ENCODE data around the gene GNAT1.
"Not testable (repeated sequence)": the region's sequence is repeated elsewhere in the genome, so short reads cannot be mapped to it uniquely, and the experiment has no call there.

The GNAT1 gene

GRCh38 chr3:50222169-50222528 is 30.7 kb downstream of the GNAT1 start:
- DNase-seq (ENCODE audit: low spot score), result no peak

DNA sequence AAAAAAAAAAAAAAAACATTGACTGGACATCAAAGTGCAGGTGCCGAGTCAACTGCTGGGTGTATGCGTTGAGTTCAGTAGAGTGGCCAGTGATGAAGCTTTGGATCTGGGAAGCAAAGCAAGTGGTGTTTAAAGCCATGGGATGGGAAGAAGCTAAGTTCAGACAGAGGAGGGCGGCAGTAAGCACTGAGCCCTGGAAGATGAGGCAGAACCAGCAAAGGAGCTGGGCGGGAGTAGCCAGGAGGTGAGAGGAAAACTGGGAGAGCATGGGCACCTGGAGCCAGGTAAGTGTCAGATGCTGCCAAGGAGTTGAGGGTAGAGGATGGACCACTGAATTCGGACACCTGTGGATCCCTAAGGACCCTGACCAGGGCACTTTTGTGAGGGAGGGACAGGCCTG is 33.2 kb downstream of the GNAT1 start:
- no peak for DNase-seq (ENCODE audit: low spot score)

DNA sequence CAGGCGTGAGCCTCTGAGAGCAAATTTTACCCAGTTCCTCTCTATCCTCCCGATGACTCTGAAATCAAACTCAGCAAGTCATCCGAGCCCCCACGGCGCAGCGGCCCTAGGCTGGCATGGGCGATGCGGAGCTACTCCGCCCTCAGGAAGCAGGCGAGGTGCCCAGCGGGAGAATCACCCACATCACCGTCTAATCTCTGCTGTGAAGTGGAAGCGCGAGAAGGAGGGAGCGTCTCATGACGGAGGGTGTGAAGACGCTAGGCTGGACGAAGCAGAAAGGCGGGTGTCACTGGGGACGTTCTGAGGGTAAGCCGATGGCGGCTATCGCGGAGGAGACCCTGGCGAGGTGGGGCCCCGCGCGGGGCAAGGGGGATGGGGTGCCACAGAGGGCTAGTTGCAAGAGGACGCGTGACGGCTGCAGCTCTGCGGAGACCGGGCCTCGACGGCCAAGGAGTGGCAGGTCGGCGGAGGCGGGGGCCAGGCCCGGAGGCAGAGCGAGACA is 35.5 kb downstream of the GNAT1 start:
- DNase-seq (ENCODE audit: low spot score), result peak; percentile 54

DNA sequence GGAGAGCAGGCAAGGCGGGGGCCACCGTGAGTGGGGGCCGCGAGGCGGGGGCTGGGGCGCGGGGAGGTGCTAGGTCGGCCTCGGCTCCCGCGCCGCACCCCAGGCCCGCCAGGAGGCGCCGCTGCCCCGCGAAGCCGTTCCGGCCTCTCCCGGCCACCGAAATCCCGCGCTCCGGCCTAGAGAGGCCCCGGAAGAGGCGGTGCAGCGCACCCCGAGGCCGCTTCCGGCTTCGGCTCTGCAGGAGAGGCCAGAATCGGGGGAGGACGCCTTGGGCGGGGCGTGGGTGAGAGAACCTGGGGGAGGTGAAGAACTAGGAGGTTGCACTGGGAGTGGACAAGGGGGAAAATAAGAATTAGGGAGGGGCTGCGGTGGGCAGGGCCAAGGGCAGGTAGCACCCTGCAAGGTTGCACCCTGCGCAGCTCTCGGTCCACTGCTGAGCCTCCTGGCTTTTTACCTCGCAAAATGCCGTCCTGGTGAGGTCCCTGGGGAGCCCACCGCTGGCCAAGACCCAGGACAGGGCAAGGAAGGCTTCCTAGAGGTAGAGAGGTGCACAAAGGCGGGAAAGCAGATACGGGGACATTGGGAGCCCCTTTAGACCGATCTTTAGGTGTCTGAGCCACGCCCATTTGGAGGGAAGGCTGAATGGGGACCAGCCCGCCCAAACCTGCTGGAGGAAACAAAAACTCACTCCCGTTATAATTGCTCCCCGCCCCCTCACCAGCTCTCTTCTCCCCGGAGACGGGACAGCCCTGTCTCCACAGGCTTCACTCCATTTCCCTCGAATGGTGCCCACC is 36.2 kb downstream of the GNAT1 start:
- peak; percentile 91 for DNase-seq (ENCODE audit: low spot score)

GRCh38 chr3:50228184-50228763 is 36.9 kb downstream of the GNAT1 start:
- DNase-seq (ENCODE audit: low spot score), result not testable (repeated sequence)

DNA sequence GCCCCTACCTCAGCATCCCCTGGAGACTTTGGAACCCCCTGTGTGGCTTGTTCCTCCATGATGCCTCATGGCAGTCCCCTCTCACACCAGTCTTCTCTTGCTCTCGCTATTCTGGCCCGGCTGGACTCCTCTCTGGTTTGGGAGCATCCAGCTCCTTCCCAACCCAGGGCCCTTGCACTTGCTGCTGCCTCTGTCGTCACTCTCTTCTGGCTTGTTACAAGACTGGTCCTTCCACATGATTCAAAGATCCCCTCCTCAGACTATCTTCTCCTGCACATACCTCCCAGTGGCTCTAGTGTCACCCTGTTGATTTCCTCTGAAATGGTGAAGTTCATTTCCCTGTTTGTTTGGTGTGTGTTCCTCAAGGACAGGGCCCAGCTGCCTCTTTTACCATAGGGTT is 38.1 kb downstream of the GNAT1 start:
- no peak for DNase-seq (ENCODE audit: low spot score)

- peak; percentile 31 for DNase-seq (ENCODE audit: low spot score)
These were observed 38.8 kb downstream of the GNAT1 start for GRCh38 chr3:50230104-50230793.

DNA sequence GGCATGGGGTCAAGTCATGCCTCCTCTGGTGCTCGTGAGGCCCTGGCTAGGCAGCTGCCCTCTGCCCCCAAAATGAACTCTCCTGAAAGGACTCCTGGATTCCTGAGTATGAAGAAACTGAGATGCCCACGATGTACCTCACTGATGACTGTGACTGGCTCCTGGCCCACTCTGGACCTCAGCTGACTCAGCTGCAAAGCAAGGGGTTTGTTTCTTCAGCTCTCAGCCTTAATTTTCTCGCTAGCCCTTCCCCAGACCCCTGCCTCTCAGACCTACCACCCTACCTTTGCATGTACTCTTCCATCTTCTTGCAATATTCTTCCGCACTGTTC is 39.4 kb downstream of the GNAT1 start:
- no peak for DNase-seq (ENCODE audit: low spot score)

GRCh38 chr3:50231581-50231980 is 40.2 kb downstream of the GNAT1 start:
- no peak for DNase-seq (ENCODE audit: low spot score)

- DNase-seq (ENCODE audit: low spot score), result no peak
These were observed 40.9 kb downstream of the GNAT1 start for GRCh38 chr3:50232303-50232702.

DNA sequence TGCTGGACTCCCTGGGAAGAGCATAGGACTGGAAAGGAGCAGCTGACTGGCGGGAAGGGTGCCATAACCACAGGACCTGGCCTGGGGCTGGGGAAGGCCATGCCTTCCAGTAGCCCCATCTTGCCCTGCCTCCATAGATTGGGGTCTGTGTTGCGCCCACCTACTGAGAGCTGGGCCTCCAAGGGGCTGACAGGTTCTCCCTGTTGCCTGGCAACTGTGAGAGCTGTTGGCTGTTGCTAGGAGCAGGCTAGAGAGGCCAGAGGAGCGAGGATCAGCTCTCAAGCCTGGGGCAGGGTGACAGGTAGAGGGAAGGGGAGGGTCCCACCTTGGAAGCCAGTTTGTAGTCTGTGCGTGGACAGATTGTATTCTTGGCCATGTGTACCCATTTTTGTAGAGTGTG is 41.8 kb downstream of the GNAT1 start:
- DNase-seq (ENCODE audit: low spot score), result no peak

DNA sequence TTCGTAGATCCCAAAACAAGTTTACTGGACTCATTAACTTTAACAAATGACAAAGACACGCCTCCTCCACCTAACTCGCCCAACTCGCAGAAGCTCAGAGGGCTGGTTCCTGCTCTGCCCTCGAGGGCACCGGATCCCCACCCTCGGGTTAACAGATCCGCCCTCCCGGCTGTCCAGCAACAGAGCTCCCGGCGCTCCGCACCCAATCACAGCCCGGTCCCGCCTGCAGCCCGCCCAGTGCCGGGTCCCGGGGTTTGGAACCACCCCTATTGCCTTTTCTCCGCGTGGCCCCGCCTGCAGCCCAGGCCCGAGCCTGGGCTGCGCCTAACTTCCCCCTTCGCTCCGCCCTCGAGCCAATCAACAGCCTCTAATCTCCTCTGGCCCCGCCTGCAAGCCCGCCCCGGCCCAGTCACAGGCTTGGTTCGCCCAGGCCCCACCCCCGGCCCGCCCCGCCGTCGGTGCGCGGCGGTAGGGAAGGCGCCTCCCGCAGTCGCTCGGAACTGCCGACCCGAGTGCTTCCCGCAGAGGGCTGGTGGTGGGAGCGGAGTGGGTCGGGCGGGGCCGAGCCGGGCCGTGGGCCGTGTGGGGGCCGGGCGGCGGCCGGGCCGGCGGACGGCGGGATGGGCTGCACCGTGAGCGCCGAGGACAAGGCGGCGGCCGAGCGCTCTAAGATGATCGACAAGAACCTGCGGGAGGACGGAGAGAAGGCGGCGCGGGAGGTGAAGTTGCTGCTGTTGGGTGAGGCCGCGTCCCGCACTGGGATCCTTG is 44.5 kb downstream of the GNAT1 start, which contains the start of gene GNAI2:
GNAI2 (plus strand) TSS at position 489 of the 768 bp plus-strand sequence; CDS start at position 621, 132 bp downstream.
- peak; percentile 99 for DNase-seq (ENCODE audit: low spot score)

DNA sequence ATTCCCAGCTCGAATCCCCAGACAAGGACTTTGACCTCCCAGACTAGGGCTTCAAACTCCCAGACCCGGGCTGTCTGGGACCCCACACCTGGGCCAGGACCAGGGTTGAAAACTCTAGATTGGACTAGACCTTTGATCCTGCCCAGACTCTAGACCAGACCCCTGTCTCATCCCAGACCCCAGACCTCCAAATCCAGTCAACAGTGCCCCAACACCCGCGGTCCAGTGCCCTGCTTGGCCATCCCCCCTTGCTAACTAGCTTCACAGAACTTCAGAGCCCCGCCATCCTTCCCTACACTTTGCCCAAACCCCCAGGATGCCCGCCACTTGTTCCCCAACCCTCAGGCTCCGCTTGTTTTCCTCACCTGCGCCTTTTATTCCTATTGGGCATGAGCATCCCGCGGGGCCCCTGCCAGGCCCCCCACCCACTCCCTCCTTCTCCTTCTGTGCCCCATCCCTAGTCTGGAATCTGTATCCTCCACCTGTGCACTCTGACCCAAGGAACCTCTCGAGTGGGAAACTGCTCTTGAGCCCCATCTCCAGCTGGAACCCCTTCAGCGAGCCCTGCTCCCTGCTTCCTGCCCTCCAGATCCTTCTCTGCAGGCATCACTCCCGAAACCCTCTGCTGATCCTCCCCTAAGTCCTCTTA is 45.2 kb downstream of the GNAT1 start:
- DNase-seq (ENCODE audit: low spot score), result no peak

GRCh38 chr3:50237133-50237651 is 45.8 kb downstream of the GNAT1 start:
- DNase-seq (ENCODE audit: low spot score), result peak; percentile 59

DNA sequence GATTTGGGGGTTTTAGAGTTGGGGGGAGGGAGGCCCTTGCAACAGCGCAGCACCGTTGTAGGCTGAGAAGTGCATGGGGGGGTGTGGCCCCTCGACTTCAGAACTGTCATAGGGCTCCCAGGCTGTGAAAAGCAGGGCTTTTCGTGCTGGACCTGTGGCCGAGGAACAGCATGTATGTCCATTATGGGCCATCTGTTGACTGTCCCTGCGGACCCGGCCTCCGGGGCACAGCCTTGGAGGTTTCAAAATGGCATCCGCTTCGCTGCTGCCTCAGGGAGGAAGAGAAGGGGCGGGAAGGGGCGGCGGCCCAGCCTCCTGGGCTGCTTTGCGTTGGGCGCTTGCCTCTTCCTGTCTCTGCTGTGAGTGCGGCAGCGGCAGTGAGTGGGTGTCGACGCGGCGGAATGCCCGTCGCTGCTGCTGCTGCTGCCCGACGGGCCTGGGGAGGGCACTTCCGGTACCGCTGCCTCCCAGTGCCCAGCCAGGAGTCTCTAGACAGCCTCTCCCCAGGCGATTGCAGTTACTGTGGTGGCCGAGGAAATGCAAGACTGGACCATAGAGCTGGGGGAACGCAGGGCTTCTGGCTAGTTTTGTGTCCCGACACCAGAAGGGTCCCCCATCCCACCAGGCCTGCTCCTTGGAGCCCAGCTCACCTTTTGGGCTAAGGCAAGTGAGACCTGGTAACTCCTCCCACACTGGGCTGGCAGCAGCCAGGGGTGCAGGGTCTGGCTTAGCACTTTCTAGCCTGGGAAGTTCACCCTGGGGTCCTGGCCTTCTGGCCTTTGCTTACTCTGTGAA is 46.5 kb downstream of the GNAT1 start:
- peak; percentile 88 for DNase-seq (ENCODE audit: low spot score)

DNA sequence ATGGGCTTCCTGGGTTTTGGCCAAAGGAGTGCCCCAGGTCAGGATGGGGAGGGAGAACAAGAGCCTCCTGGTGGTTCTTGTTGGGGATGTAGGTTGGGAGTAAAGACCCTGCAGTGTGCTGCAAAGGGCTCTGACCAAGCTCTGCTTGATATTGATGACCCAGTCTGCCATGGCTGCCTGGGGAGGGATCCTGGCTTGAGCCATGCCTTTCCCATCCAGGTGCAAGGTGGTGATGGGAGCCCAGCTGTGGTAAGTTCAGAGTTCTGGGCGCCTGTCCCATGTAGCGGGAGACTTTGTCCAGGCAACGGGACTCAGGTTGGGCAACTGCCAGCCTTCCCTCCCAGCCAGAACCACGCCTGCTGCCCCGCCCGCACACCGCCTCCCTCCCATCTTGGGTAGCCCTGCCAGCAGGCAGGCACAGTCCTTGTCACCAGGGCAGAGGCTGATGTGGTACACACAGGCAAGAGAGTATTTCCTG is 47.2 kb downstream of the GNAT1 start:
- no peak for DNase-seq (ENCODE audit: low spot score)

DNA sequence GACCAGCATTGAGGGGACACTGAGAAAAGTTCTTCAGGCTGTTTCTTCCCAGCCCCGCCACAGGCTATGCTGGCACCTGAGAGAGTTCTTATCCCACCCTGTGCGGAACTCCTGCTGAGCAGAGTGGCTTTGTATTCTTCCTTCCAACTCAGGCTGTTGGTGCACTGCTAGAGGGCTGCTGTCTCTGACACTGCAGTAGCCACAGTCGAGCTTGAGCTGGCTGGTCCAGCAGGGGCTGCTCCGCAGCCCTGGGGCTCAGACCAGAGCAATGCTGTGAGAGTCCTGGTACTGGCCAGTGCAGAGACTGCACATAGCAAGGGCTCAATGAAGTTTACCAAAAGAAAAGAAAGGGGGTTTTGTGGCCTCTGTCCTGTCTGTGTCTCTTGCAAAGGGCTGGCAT is 48.2 kb downstream of the GNAT1 start:
- DNase-seq (ENCODE audit: low spot score), result no peak

DNA sequence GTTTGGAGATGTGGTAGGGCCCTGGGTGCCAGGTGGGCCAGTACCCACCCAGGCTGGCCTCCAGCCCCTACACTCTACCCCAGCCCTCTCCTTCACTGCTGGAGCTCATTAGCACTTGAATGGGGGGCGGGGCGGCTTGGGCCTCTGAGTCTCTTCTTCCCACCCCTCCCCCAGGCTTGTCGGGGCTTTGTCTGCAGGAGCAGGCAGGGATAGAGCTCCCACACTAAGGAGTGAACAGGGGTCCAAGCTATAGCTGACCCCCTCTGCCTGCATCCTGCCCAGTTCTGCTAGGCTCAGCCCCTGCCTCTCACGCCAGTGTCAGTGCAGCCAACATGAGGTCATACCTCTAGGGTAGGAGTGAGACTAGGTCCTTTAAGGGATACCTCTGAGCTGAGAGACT is 49.8 kb downstream of the GNAT1 start:
- no peak for DNase-seq (ENCODE audit: low spot score)

DNA sequence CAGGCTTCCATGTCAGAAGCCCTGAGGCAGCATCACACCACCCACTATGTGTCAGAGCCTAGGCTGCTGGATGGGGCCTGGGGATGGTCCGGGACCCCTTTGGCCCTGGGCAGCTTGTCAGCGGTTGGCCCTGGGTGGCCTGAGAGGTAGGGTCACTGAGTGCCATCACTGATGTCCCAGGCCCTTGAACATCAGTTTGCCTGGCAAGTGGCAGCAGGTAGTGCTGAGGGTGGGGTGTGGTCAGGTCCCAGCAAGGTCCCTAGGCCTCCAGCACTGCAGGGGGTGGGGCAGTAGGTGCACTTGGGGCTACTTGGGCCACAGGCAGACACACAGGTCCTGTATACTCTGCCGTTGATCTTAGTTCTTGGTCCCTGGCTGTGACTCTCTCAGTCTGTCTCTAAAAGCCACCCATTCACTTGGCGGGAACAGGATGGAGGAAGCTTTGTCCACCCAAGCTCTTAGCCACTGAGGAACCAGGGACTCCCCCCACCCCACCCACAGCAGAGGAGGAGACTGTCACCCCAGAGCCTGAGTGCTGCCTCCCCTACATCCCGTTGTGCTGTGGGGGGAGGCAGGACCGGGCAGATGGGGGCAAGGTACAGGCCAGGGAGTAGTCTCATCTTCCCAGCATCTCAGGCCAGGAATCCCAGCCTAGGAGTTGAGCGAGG is 50.4 kb downstream of the GNAT1 start:
- no peak for DNase-seq (ENCODE audit: low spot score)

GRCh38 chr3:50242381-50242770 is 51.0 kb downstream of the GNAT1 start:
- DNase-seq (ENCODE audit: low spot score), result no peak
